Ishikawa (cell line): ENCODE data around the gene ARL14EPL.

Source experiments
- REST ChIP-seq: IDR thresholded peaks from 2 replicates; pipeline ENCODE4 v1.6.1; 2012; ENCODE audit warnings: low read depth, mild to moderate bottlenecking
- TEAD4 ChIP-seq: IDR thresholded peaks from 2 replicates; pipeline ENCODE4 v1.6.1; 2012
- TF ChIP-seq, protein P1 (sequence below): IDR thresholded peaks from 2 replicates; pipeline ENCODE4 v1.6.1; 2012

DNA sequence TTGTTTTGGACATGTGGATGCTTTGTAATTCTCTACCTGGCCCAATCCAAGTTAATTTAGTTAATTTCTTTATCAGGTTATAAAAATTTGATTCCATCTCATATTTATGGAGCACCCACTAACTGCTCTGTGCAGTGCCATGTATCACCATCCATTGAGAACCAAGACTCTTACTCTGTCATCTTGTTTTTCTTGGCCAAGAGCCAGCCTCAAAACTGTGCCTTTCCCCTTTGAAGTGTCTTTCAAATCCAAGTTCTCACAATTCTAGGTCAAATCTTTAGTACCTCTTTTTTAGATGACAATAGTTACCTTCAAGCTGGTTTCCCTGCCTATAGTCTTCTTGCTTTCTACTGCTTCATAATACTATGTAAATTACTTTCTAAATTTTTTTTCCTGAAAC is 55.8 kb downstream of the ARL14EPL start:
- no peak for TF ChIP-seq TEAD4
- TF ChIP-seq, protein P1, sequence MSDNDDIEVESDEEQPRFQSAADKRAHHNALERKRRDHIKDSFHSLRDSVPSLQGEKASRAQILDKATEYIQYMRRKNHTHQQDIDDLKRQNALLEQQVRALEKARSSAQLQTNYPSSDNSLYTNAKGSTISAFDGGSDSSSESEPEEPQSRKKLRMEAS = no peak
- TF ChIP-seq REST = no peak
